Astrocyte (in vitro differentiated cells and primary cell): ENCODE results near the gene FAM107B. TPM values are rescaled to one million over a fixed set of nuclear protein-coding genes. Genes with fewer than 3 reads are reported as not detected.
A peak's percentile ranks its signal among the peaks of the same experiment; 100 is the strongest.

Source experiments
- DNase-seq: peaks from one replicate; pipeline ENCODE4 v3.0.0-alpha.2; 2010; ENCODE audit warnings: low read depth
- FAIRE-seq: peaks from 2 replicates; lab custom pipeline; 2011; peaks lifted over from hg19 to GRCh38; lab: Jason Lieb, UNC
- H2AFZ ChIP-seq: 2 replicates; pipeline ENCODE4 v1.6.0; 2012; ENCODE audit warnings: low read depth, low read length, inconsistent platforms
- H3K27ac ChIP-seq: 2 replicates; pipeline ENCODE4 v1.5.1; 2011; ENCODE audit warnings: low read depth, low read length, inconsistent platforms
- H3K27me3 ChIP-seq: 2 replicates; pipeline ENCODE4 v1.6.0; 2011; ENCODE audit warnings: low read length, inconsistent platforms; ENCODE audit not compliant: insufficient read depth
- H3K36me3 ChIP-seq: 2 replicates; pipeline ENCODE4 v1.5.1; 2011; ENCODE audit warnings: low read length, inconsistent platforms; ENCODE audit not compliant: insufficient read depth
- H3K4me1 ChIP-seq: 2 replicates; pipeline ENCODE4 v1.5.1; 2011; ENCODE audit warnings: low read length, inconsistent platforms; ENCODE audit not compliant: insufficient read depth
- H3K4me2 ChIP-seq: 2 replicates; pipeline ENCODE4 v1.6.0; 2012; ENCODE audit warnings: low read length, inconsistent platforms
- H3K4me3 ChIP-seq: 2 replicates; pipeline ENCODE4 v1.5.1; 2011; ENCODE audit warnings: low read depth, mild to moderate bottlenecking, low read length, inconsistent platforms; ENCODE audit not compliant: insufficient read depth
- H3K79me2 ChIP-seq: 2 replicates; pipeline ENCODE4 v1.6.0; 2012; ENCODE audit warnings: mild to moderate bottlenecking, low read length, inconsistent platforms; ENCODE audit not compliant: insufficient read depth
- H3K9ac ChIP-seq: 2 replicates; pipeline ENCODE4 v1.6.0; 2012; ENCODE audit warnings: mild to moderate bottlenecking, low read length, inconsistent platforms
- H3K9me3 ChIP-seq: 2 replicates; pipeline ENCODE4 v1.5.1; 2012; ENCODE audit warnings: low read depth, mild to moderate bottlenecking, low read length, inconsistent platforms; ENCODE audit not compliant: insufficient read depth
- H4K20me1 ChIP-seq: 2 replicates; pipeline ENCODE4 v1.6.0; 2012; ENCODE audit warnings: low read length, inconsistent platforms; ENCODE audit not compliant: insufficient read depth
- H3K27ac Mint-ChIP-seq: one replicate; pipeline ENCODE4 v1.8.0; 2021; ENCODE audit warnings: mild to moderate bottlenecking, mixed read lengths; ENCODE audit not compliant: unreplicated experiment
- H3K27me3 Mint-ChIP-seq: one replicate; pipeline ENCODE4 v1.8.0; 2021; ENCODE audit warnings: low read depth, mixed read lengths; ENCODE audit not compliant: unreplicated experiment
- H3K36me3 Mint-ChIP-seq: one replicate; pipeline ENCODE4 v1.8.0; 2021; ENCODE audit warnings: low read depth, mixed read lengths; ENCODE audit not compliant: unreplicated experiment
- H3K4me1 Mint-ChIP-seq: one replicate; pipeline ENCODE4 v1.8.0; 2021; ENCODE audit warnings: low read depth, mixed read lengths; ENCODE audit not compliant: unreplicated experiment
- H3K4me3 Mint-ChIP-seq: one replicate; pipeline ENCODE4 v1.8.0; 2021; ENCODE audit warnings: mild to moderate bottlenecking, moderate library complexity, mixed read lengths; ENCODE audit not compliant: unreplicated experiment
- H3K9me3 Mint-ChIP-seq: one replicate; pipeline ENCODE4 v1.8.0; 2021; ENCODE audit warnings: mild to moderate bottlenecking, mixed read lengths; ENCODE audit not compliant: unreplicated experiment
- EZH2 ChIP-seq: IDR thresholded peaks from 2 replicates; pipeline ENCODE4 v1.6.1; 2012; ENCODE audit warnings: mild to moderate bottlenecking, low read length, inconsistent platforms; ENCODE audit not compliant: insufficient read depth
- total RNA-seq: library from RNA; stranded (reverse); gene quantifications from 2 replicates; pipeline ENCODE4 v1.2.1, GENCODE V29; 2021
- TF ChIP-seq, protein P1 (sequence below): IDR thresholded peaks from 2 replicates; pipeline ENCODE4 v1.5.1; 2011; ENCODE audit warnings: low read depth, mild to moderate bottlenecking, inconsistent platforms, low read length, moderate library complexity; ENCODE audit not compliant: insufficient read depth

FAM107B gene
- total RNA-seq, 1 donor from 2014 or later: 36.0 TPM

DNA sequence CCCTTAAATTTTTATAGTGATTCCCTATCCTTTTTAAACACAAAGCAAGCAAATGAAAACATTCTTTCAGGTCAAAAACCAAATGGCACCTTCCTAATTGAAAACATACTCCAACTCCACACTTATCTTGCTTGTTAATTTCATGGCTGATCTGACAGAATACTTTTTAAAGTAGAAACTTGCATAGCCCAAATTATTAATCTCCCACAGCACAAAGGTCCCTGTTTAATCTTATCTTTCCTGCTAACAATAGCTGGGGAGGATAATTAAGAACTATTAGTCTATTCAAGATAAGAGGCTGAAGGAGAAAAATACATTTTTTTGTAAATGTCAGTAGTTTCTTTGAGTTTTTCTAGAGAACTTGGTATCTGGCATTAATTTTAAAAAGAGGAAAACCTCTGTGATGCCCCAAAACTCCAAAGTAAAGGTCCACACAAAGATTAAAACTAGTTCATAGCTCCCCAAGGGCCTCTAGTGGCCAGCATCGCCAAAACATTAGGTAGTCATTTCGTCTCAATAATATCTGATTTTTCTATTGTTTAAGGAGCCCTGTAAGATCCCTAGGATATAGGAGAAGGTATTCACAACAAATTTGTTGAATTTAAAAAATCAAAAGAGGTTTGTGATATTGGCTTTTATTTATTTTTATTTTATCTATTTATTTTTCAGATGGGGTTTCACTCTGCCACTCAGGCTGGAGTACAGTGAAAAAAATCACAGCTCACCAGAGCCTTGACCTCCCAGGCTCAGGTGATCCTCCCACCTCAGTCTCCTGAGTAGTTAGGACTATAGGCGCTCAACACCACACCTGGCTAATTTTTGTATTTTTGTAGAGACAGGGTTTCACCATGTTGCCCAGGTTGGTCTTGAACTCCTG lies 48.4 kb upstream of the FAM107B start:
- Histone ChIP-seq H2AFZ (no peak overlapping the region), H3K4me1 (peaks cover 5% of the 10 kb centered on the region), H3K36me3 (no peaks in the 10 kb centered on the region), H3K27ac (no peak overlapping the region), H3K9ac (no peak overlapping the region), H3K9me3 (no peaks in the 10 kb centered on the region), H3K79me2 (no peaks in the 10 kb centered on the region), H3K27me3 (no peaks in the 10 kb centered on the region), H3K4me2 (no peak overlapping the region), H3K4me3 (no peak overlapping the region), H4K20me1 (no peaks in the 10 kb centered on the region)
- no peaks in the 10 kb centered on the region for H3K9me3 Mint-ChIP-seq
- H3K4me3 Mint-ChIP-seq: no peak overlapping the region
- H3K27me3 Mint-ChIP-seq: peaks cover 11% of the 10 kb centered on the region
- no peak overlapping the region for H3K27ac Mint-ChIP-seq
- peaks cover 4% of the 10 kb centered on the region for H3K4me1 Mint-ChIP-seq
- H3K36me3 Mint-ChIP-seq: no peaks in the 10 kb centered on the region
- FAIRE-seq: no peak
- TF ChIP-seq, protein P1, sequence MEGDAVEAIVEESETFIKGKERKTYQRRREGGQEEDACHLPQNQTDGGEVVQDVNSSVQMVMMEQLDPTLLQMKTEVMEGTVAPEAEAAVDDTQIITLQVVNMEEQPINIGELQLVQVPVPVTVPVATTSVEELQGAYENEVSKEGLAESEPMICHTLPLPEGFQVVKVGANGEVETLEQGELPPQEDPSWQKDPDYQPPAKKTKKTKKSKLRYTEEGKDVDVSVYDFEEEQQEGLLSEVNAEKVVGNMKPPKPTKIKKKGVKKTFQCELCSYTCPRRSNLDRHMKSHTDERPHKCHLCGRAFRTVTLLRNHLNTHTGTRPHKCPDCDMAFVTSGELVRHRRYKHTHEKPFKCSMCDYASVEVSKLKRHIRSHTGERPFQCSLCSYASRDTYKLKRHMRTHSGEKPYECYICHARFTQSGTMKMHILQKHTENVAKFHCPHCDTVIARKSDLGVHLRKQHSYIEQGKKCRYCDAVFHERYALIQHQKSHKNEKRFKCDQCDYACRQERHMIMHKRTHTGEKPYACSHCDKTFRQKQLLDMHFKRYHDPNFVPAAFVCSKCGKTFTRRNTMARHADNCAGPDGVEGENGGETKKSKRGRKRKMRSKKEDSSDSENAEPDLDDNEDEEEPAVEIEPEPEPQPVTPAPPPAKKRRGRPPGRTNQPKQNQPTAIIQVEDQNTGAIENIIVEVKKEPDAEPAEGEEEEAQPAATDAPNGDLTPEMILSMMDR: peak; percentile 86
- no peak for TF ChIP-seq EZH2
- peak; percentile 12 for DNase-seq

DNA sequence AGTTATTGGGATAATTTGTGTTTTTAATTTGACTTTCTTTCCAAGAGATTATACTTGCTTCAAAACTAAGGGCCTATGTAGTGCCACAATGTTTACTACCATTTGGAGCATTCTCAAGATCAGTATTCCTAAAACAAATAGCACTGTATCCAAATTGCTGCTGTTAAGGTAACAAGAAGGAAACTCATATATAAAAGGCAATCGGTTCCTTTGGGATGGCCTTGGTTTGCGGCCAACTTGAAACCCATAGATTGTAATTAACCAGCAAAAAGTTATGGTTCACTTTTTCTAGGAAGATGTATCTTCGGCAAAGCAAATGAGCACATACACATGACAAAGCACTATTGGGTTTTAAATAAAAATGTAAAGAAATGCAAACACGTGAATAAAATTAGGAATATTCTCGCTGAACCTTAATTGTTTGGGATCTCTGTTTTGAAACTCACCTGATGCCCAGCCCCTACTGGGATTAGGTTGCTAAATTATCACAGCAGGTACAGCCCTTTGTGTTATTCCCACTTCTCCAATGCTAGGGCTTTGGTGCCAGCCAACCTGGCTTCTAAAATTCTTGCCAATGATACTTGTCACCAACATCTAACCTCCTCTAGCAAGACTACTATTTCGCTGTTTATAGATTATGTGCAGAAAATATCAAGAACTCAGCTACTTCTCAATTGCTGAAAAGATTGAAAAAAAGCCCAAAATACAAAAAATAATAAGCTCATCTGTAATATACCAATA lies 47.1 kb upstream of the FAM107B start:
- Histone ChIP-seq H3K79me2 (no peaks in the 10 kb centered on the region), H3K27me3 (no peaks in the 10 kb centered on the region), H4K20me1 (no peaks in the 10 kb centered on the region), H3K4me2 (no peak overlapping the region), H2AFZ (no peak overlapping the region), H3K4me3 (no peak overlapping the region), H3K27ac (no peak overlapping the region), H3K9me3 (no peaks in the 10 kb centered on the region), H3K36me3 (no peaks in the 10 kb centered on the region), H3K4me1 (peaks cover 5% of the 10 kb centered on the region), H3K9ac (no peak overlapping the region)
- Mint-ChIP-seq H3K4me1 (peaks cover 4% of the 10 kb centered on the region), H3K27me3 (peaks cover 11% of the 10 kb centered on the region), H3K9me3 (no peaks in the 10 kb centered on the region), H3K36me3 (no peaks in the 10 kb centered on the region), H3K4me3 (no peak overlapping the region), H3K27ac (no peak overlapping the region)
- TF ChIP-seq EZH2: no peak
- TF ChIP-seq, protein P1: no peak
- FAIRE-seq (no peak), DNase-seq (no peak)
